DND-41 (cell line): ENCODE results near the gene MYCN.

Source experiments
- CTCF ChIP-seq: IDR thresholded peaks from 2 replicates; pipeline ENCODE4 v1.5.1; 2012; ENCODE audit warnings: borderline replicate concordance, low read length, moderate library complexity, mild to moderate bottlenecking; ENCODE audit not compliant: poor library complexity, severe bottlenecking; ENCODE audit errors: extremely low read depth
- EZH2 ChIP-seq: IDR thresholded peaks from 3 replicates; pipeline ENCODE4 v1.6.1; 2012; ENCODE audit warnings: borderline replicate concordance, low read depth, mild to moderate bottlenecking, moderate library complexity, low read length, inconsistent platforms; ENCODE audit not compliant: severe bottlenecking

GRCh38 chr2:15893085-15893484, 47.3 kb upstream of the MYCN start:
- TF ChIP-seq EZH2: no peak
- TF ChIP-seq CTCF: no peak
